ENCODE results near the gene ABRACL. TPM values are rescaled to one million over a fixed set of nuclear protein-coding genes. Genes with fewer than 3 reads are reported as not detected.

Gene ABRACL
- total RNA-seq, 1 donor from 2014 or later = 158 TPM

- intact Hi-C loops (cut with micrococcal nuclease) = no loop called here
Measured at GRCh38 chr6:139051396-139052060, 23.0 kb downstream of the ABRACL start.

- intact Hi-C loops (cut with micrococcal nuclease) = no loop called here
Measured at GRCh38 chr6:139053382-139053781, 24.8 kb downstream of the ABRACL start.

GRCh38 chr6:139054001-139054400, 25.5 kb downstream of the ABRACL start:
- intact Hi-C loops (cut with micrococcal nuclease) = no loop called here

- intact Hi-C loops (cut with micrococcal nuclease) = no loop called here
Measured at GRCh38 chr6:139055709-139056108, 27.2 kb downstream of the ABRACL start.

GRCh38 chr6:139058029-139058428, 29.5 kb downstream of the ABRACL start:
- intact Hi-C loops (cut with micrococcal nuclease) = no loop called here

- intact Hi-C loops (cut with micrococcal nuclease) = no loop called here
Measured at GRCh38 chr6:139060332-139060731, 31.8 kb downstream of the ABRACL start.

- intact Hi-C loops (cut with micrococcal nuclease) = no loop called here
Measured at GRCh38 chr6:139062932-139063646, 34.5 kb downstream of the ABRACL start.

- intact Hi-C loops (cut with micrococcal nuclease) = no loop called here
Measured at GRCh38 chr6:139064981-139065665, 36.6 kb downstream of the ABRACL start.

- intact Hi-C loops (cut with micrococcal nuclease) = no loop called here
Measured at GRCh38 chr6:139066080-139066479, 37.5 kb downstream of the ABRACL start.

GRCh38 chr6:139068846-139069245, 40.3 kb downstream of the ABRACL start:
- intact Hi-C loops (cut with micrococcal nuclease) = no loop called here

GRCh38 chr6:139073118-139073517, 44.6 kb downstream of the ABRACL start:
- intact Hi-C loops (cut with micrococcal nuclease) = no loop called here

- intact Hi-C loops (cut with micrococcal nuclease) = no loop called here
Measured at GRCh38 chr6:139079018-139079417, 50.5 kb downstream of the ABRACL start.

- intact Hi-C loops (cut with micrococcal nuclease) = no loop called here
Measured at GRCh38 chr6:139080255-139080920, 51.8 kb downstream of the ABRACL start.

- intact Hi-C loops (cut with micrococcal nuclease) = no loop called here
Measured at GRCh38 chr6:139081471-139081870, 52.9 kb downstream of the ABRACL start.

GRCh38 chr6:139082370-139082769, 53.8 kb downstream of the ABRACL start:
- intact Hi-C loops (cut with micrococcal nuclease) = no loop called here

GRCh38 chr6:139091826-139092225, 63.3 kb downstream of the ABRACL start:
- intact Hi-C loops (cut with micrococcal nuclease) = no loop called here

Other genes with a start within 250 kb of the ABRACL start
- gene ECT2L, start 232.7 kb upstream of the ABRACL start, total RNA-seq = not detected in 2 replicates
- 57.5 and 61.7 TPM in 2 replicates for gene REPS1, start 40.5 kb upstream of the ABRACL start, total RNA-seq
- gene HECA, start 106.3 kb downstream of the ABRACL start, total RNA-seq = 38.0 and 40.0 TPM in 2 replicates

Measured in T-helper 2 cell treated with Interferon-gamma antibody and Interleukin-4, amounts not matched to agents 100 ng/mL and 5 ng/mL, for 36 hours (primary cell).